ENCODE data around the gene SLC35F3. TPM values are rescaled to one million over a fixed set of nuclear protein-coding genes. Genes with fewer than 3 reads are reported as not detected.

SLC35F3 gene
- total and polyA plus RNA-seq, 2 experiments from 2014 or later, result 1.0 to 3.2 TPM

GRCh38 chr1:233939451-233939850, 35.0 kb downstream of the SLC35F3 start:
- Mint-ChIP-seq H3K27me3 (ENCODE audit: insufficient read depth, low read depth, poor library complexity) (peaks cover 2% of the 10 kb centered on the region), H3K27ac (no peak overlapping the region), H3K4me1 (no peaks in the 10 kb centered on the region; the same call in 2 of the 3 replicates), H3K9me3 (no peaks in the 10 kb centered on the region), H3K4me3 (no peak overlapping the region), H3K36me3 (ENCODE audit: low read depth) (no peaks in the 10 kb centered on the region)
- no peaks in the 10 kb centered on the region for H3K27me3 ChIP-seq (ENCODE audit: insufficient read depth)
- H3K4me1 ChIP-seq (ENCODE audit: insufficient read depth), result no peaks in the 10 kb centered on the region
- H3K36me3 ChIP-seq (ENCODE audit: insufficient read depth), result no peaks in the 10 kb centered on the region
- no peak overlapping the region for H3K4me3 ChIP-seq
- H3K27ac ChIP-seq (ENCODE audit: low read depth), result no peak overlapping the region
- no peaks in the 10 kb centered on the region for H3F3A ChIP-seq (replicated peaks; ENCODE audit: low read depth)
- no peak for ATAC-seq
- no peak for TF ChIP-seq REST (IDR thresholded peaks at IDR 0.05; ENCODE audit: unreplicated experiment)
- no peaks in the 10 kb centered on the region for H3K9me2 ChIP-seq (ENCODE audit: insufficient read depth)
- DNase-seq (ENCODE audit: low spot score), result no peak
- no peak overlapping the region for H3K4me2 ChIP-seq
- H4K20me1 ChIP-seq (replicated peaks; ENCODE audit: insufficient read depth), result no peaks in the 10 kb centered on the region; the same call in 1 of the 2 replicates
- H3K79me2 ChIP-seq (replicated peaks; ENCODE audit: insufficient read depth), result no peaks in the 10 kb centered on the region
- H2AFZ ChIP-seq, result no peak overlapping the region

- H3K4me1 Mint-ChIP-seq, result peaks cover 12% of the 10 kb centered on the region; the same call in 2 of the 3 replicates
- no peak overlapping the region for H3K4me3 Mint-ChIP-seq
- no peaks in the 10 kb centered on the region for H3K9me3 Mint-ChIP-seq
- Histone ChIP-seq H3K27me3 (ENCODE audit: insufficient read depth) (no peaks in the 10 kb centered on the region), H3K4me1 (ENCODE audit: insufficient read depth) (no peaks in the 10 kb centered on the region; the same call in 1 of the 2 replicates), H3K9me2 (ENCODE audit: insufficient read depth) (no peaks in the 10 kb centered on the region), H2AFZ (no peak overlapping the region), H3K27ac (ENCODE audit: low read depth) (no peak overlapping the region), H3K79me2 (replicated peaks; ENCODE audit: insufficient read depth) (no peaks in the 10 kb centered on the region), H3K36me3 (ENCODE audit: insufficient read depth) (no peaks in the 10 kb centered on the region), H3K4me3 (no peak overlapping the region), H4K20me1 (replicated peaks; ENCODE audit: insufficient read depth) (no peaks in the 10 kb centered on the region; the same call in 1 of the 2 replicates), H3F3A (replicated peaks; ENCODE audit: low read depth) (no peaks in the 10 kb centered on the region), H3K4me2 (no peak overlapping the region)
- ATAC-seq, result no peak
- DNase-seq (ENCODE audit: low spot score), result no peak
- H3K27ac Mint-ChIP-seq, result no peak overlapping the region
- H3K27me3 Mint-ChIP-seq (ENCODE audit: insufficient read depth, low read depth, poor library complexity), result peaks cover 2% of the 10 kb centered on the region
- H3K36me3 Mint-ChIP-seq (ENCODE audit: low read depth), result no peaks in the 10 kb centered on the region
- no peak for TF ChIP-seq EZH2 (IDR thresholded peaks at IDR 0.05; ENCODE audit: low read depth, unreplicated experiment)
- TF ChIP-seq ETS1 (IDR thresholded peaks at IDR 0.05), result no peak
- no peak for TF ChIP-seq EZH2phosphoT487 (IDR thresholded peaks at IDR 0.05; ENCODE audit: unreplicated experiment)
- TF ChIP-seq CREB1 (CRISPR knock-in tag; IDR thresholded peaks at IDR 0.05; ENCODE audit: low read depth), result no peak
- TF ChIP-seq ZNF462 (CRISPR knock-in tag; IDR thresholded peaks at IDR 0.05), result no peak
- TF ChIP-seq POLR2AphosphoS5 (IDR thresholded peaks at IDR 0.05; ENCODE audit: low read depth), result no peak
- TF ChIP-seq ZNF331 (CRISPR knock-in tag; IDR thresholded peaks at IDR 0.05; ENCODE audit: low read depth), result no peak
- no peak for TF ChIP-seq STAT1 (IDR thresholded peaks at IDR 0.05; ENCODE audit: unreplicated experiment)
- no peak for TF ChIP-seq NANOG (IDR thresholded peaks at IDR 0.05; ENCODE audit: borderline replicate concordance)
- no peak for TF ChIP-seq ZNF114 (CRISPR knock-in tag; IDR thresholded peaks at IDR 0.05)
Observed at GRCh38 chr1:233940908-233941307, 36.4 kb downstream of the SLC35F3 start.
